ENCODE results near the gene ZFAND3.

GRCh38 chr6:38187325-38187724 lies 367.8 kb downstream of the ZFAND3 start:
- TF ChIP-seq EZH2 (IDR thresholded peaks at IDR 0.05; ENCODE audit: low read length, missing control alignments) (no peak), CTCF (conservative IDR thresholded peaks at IDR 0.05 in 1 of 2, IDR thresholded peaks at IDR 0.05 in 1 of 2; ENCODE audit: low read depth in 1 of 2, low read length in 2 of 2) (no peak)

Data from fibroblast of lung (primary cell).